ENCODE results near the gene FCHSD2.
A peak's percentile ranks its signal among the peaks of the same experiment; 100 is the strongest.
"Not testable (repeated sequence)": the region's sequence is repeated elsewhere in the genome, so short reads cannot be mapped to it uniquely, and the experiment has no call there.

The FCHSD2 gene

GRCh38 chr11:72909558-72910388 is 232.3 kb downstream of the FCHSD2 start:
- not testable (repeated sequence) for H3K4me2 ChIP-seq (ENCODE audit: insufficient read depth, low read length); H3K9ac ChIP-seq (ENCODE audit: low read depth, low read length); H3K27ac ChIP-seq (ENCODE audit: low read length); ATAC-seq (ENCODE audit: insufficient read depth, low read depth); H3K4me1 ChIP-seq (ENCODE audit: insufficient read depth, low read length); H3K79me2 ChIP-seq (ENCODE audit: insufficient read depth, low read length); H3K27me3 ChIP-seq (ENCODE audit: insufficient read depth, low read length, poor library complexity); H3K4me3 ChIP-seq (ENCODE audit: low read depth in 1 of 2, low read length in 2 of 2); H2AFZ ChIP-seq (ENCODE audit: low read depth, low read length); H4K20me1 ChIP-seq (ENCODE audit: insufficient read depth, low read length)
- peak; percentile 12 for DNase-seq
- Histone ChIP-seq H3K36me3 (ENCODE audit: insufficient read depth, low read length) (peaks cover 19% of the 10 kb centered on the region; the same call in 1 of the 2 replicates), H3K9me3 (ENCODE audit: insufficient read depth, low read length, severe bottlenecking) (peaks cover 32% of the 10 kb centered on the region)

GRCh38 chr11:72908032-72908676 is 234.0 kb downstream of the FCHSD2 start:
- H3K27me3 ChIP-seq (ENCODE audit: insufficient read depth, low read length, poor library complexity), result no peaks in the 10 kb centered on the region
- H3K9me3 ChIP-seq (ENCODE audit: insufficient read depth, low read length, severe bottlenecking), result peaks cover 32% of the 10 kb centered on the region
- no peak overlapping the region for H3K27ac ChIP-seq (ENCODE audit: low read length)
- H3K36me3 ChIP-seq (ENCODE audit: insufficient read depth, low read length), result peaks cover 16% of the 10 kb centered on the region; the same call in 1 of the 2 replicates
- DNase-seq (no peak), ATAC-seq (ENCODE audit: insufficient read depth, low read depth) (no peak)
- H3K4me2 ChIP-seq (ENCODE audit: insufficient read depth, low read length), result no peak overlapping the region
- no peaks in the 10 kb centered on the region for H4K20me1 ChIP-seq (ENCODE audit: insufficient read depth, low read length)
- H2AFZ ChIP-seq (ENCODE audit: low read depth, low read length), result no peak overlapping the region
- no peak for TF ChIP-seq CTCF (IDR thresholded peaks at IDR 0.05; ENCODE audit: borderline replicate concordance, extremely low read depth, low read length, poor library complexity, severe bottlenecking)
- no peak for TF ChIP-seq EZH2 (IDR thresholded peaks at IDR 0.05; ENCODE audit: borderline replicate concordance, low read depth, low read length, severe bottlenecking)
- H3K79me2 ChIP-seq (ENCODE audit: insufficient read depth, low read length), result no peaks in the 10 kb centered on the region
- no peak overlapping the region for H3K4me3 ChIP-seq (ENCODE audit: low read depth in 1 of 2, low read length in 2 of 2)
- H3K4me1 ChIP-seq (ENCODE audit: insufficient read depth, low read length), result no peaks in the 10 kb centered on the region
- no peak overlapping the region for H3K9ac ChIP-seq (ENCODE audit: low read depth, low read length)

- no peak overlapping the region for H3K4me2 ChIP-seq (ENCODE audit: insufficient read depth, low read length)
- DNase-seq (no peak), ATAC-seq (ENCODE audit: insufficient read depth, low read depth) (no peak)
- no peak overlapping the region for H3K9ac ChIP-seq (ENCODE audit: low read depth, low read length)
- H3K4me1 ChIP-seq (ENCODE audit: insufficient read depth, low read length), result no peaks in the 10 kb centered on the region
- no peak overlapping the region for H2AFZ ChIP-seq (ENCODE audit: low read depth, low read length)
- H3K36me3 ChIP-seq (ENCODE audit: insufficient read depth, low read length), result peaks cover 7% of the 10 kb centered on the region; the same call in 1 of the 2 replicates
- H3K79me2 ChIP-seq (ENCODE audit: insufficient read depth, low read length), result no peaks in the 10 kb centered on the region
- H3K27ac ChIP-seq (ENCODE audit: low read length), result no peak overlapping the region
- H3K9me3 ChIP-seq (ENCODE audit: insufficient read depth, low read length, severe bottlenecking), result peaks cover 8% of the 10 kb centered on the region
- H4K20me1 ChIP-seq (ENCODE audit: insufficient read depth, low read length), result no peaks in the 10 kb centered on the region
- no peaks in the 10 kb centered on the region for H3K27me3 ChIP-seq (ENCODE audit: insufficient read depth, low read length, poor library complexity)
- no peak for TF ChIP-seq EZH2 (IDR thresholded peaks at IDR 0.05; ENCODE audit: borderline replicate concordance, low read depth, low read length, severe bottlenecking)
- no peak for TF ChIP-seq CTCF (IDR thresholded peaks at IDR 0.05; ENCODE audit: borderline replicate concordance, extremely low read depth, low read length, poor library complexity, severe bottlenecking)
- H3K4me3 ChIP-seq (ENCODE audit: low read depth in 1 of 2, low read length in 2 of 2), result no peak overlapping the region
Observed at GRCh38 chr11:72904016-72904415, 238.1 kb downstream of the FCHSD2 start.

- no peaks in the 10 kb centered on the region; the same call in 1 of the 2 replicates for H3K36me3 ChIP-seq (ENCODE audit: insufficient read depth, low read length)
- H3K4me3 ChIP-seq (ENCODE audit: low read depth in 1 of 2, low read length in 2 of 2), result no peak overlapping the region
- H4K20me1 ChIP-seq (ENCODE audit: insufficient read depth, low read length), result no peaks in the 10 kb centered on the region
- no peak overlapping the region for H2AFZ ChIP-seq (ENCODE audit: low read depth, low read length)
- H3K27ac ChIP-seq (ENCODE audit: low read length), result no peak overlapping the region
- ATAC-seq (ENCODE audit: insufficient read depth, low read depth) (no peak), DNase-seq (no peak)
- H3K9me3 ChIP-seq (ENCODE audit: insufficient read depth, low read length, severe bottlenecking), result no peaks in the 10 kb centered on the region
- no peak overlapping the region for H3K4me2 ChIP-seq (ENCODE audit: insufficient read depth, low read length)
- no peaks in the 10 kb centered on the region for H3K27me3 ChIP-seq (ENCODE audit: insufficient read depth, low read length, poor library complexity)
- no peaks in the 10 kb centered on the region for H3K79me2 ChIP-seq (ENCODE audit: insufficient read depth, low read length)
- H3K4me1 ChIP-seq (ENCODE audit: insufficient read depth, low read length), result no peaks in the 10 kb centered on the region
- TF ChIP-seq EZH2 (IDR thresholded peaks at IDR 0.05; ENCODE audit: borderline replicate concordance, low read depth, low read length, severe bottlenecking), result no peak
- TF ChIP-seq CTCF (IDR thresholded peaks at IDR 0.05; ENCODE audit: borderline replicate concordance, extremely low read depth, low read length, poor library complexity, severe bottlenecking), result no peak
- H3K9ac ChIP-seq (ENCODE audit: low read depth, low read length), result no peak overlapping the region
Observed at GRCh38 chr11:72901374-72901773, 240.7 kb downstream of the FCHSD2 start.

Data from DND-41 (cell line).